HG02973 (cell line): ENCODE measurements around the gene CHD3.

Source experiments
- ATAC-seq: cut with Tn5 transposase; IDR thresholded peaks from one replicate; pipeline ENCODE4 v1.9.1; 2021; ENCODE audit warnings: moderate library complexity; ENCODE audit not compliant: unreplicated experiment

Gene CHD3

GRCh38 chr17:7888184-7888920 is at the start of gene CHD3:
CHD3 (plus strand) TSS chr17:7888789; CDS start chr17:7889001, 212 bp downstream.
- ATAC-seq, result no peak

DNA sequence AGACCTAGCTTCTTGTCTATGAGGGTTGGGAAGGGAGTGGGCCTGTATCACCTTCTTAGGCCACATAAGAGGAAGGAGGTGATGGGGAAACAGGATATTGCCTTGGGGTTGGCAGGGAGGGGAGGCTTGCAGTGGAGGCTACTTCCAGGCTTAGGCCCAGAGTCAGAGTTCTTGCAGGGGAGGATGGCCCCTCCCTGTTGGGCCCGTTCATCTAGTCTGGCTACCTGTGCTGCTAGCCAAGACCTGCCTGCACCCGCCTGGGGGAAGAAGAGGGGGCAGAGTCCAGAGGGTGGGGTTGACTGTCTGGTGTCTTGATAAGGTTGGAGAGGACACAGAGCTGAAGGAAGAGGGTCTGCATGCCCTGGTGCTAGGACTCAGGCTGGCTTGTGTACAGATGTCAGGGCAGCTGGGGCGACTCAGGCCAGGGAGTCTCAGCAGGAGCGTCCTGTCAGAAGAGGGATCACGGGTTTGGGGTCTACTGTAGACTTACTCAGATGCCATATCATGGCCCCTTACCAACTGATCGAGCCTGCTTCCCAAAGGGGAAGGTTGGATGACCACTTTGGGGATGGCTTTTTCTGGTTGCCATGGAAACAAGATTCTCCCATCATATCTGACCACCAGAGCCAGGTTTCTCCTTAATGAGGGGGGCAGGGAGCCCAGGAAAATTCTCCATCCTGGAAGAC is 49.3 kb upstream of the CHD3 start:
- ATAC-seq, result no peak

GRCh38 chr17:7839876-7840261 is 48.7 kb upstream of the CHD3 start:
- no peak for ATAC-seq

DNA sequence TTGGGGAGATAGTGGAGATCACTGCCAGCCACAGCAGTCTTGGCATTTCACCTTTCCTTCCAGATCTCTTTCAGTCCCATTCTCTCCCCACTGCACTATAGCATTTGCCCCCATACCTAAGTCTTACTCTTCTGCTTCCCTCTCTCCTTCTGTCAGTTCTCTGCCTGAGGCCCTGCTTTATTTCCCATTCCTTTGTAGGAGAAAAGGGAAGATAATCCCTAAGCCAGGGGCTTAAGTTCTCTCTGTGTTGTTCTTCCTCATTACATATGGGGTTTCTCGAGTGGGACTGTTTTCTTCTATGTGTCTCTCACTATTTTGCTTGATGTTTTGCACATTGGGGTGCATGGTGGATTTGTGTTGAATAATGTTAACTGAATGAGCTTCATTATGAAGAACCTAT is 48.1 kb upstream of the CHD3 start:
- ATAC-seq, result no peak

- ATAC-seq, result no peak
Observed at GRCh38 chr17:7840875-7841274, 47.7 kb upstream of the CHD3 start.

GRCh38 chr17:7841396-7841914 is 47.1 kb upstream of the CHD3 start:
- peak; percentile 7 for ATAC-seq

DNA sequence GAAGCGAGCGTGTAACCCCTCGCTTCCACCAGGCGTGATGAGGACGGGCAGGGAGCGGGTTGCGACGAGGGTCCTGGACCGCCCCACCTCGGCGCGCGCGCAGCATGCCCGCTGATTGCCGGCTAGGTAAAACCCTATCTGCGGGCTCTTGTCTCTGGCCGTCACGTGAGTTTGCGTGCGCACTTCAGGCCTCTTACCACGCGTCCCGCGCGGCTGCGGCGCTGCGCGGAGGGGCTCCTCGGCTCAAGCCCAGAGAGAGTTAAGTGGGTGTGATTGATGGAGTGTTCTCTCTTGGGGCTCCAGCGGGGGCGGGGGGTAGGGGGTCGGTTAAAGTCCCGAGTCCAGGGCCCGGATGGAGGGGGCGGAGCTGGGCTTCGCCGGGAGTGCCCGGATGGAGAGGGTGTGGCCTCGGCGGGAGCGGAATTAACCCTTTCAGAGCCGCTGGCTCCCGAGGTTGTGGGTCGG is 46.6 kb upstream of the CHD3 start:
- peak; percentile 13 for ATAC-seq

GRCh38 chr17:7842380-7843256 is 46.0 kb upstream of the CHD3 start:
- ATAC-seq, result peak; percentile 28

- no peak for ATAC-seq
Observed at GRCh38 chr17:7843257-7843535, 45.4 kb upstream of the CHD3 start.

GRCh38 chr17:7843536-7844291 is 44.9 kb upstream of the CHD3 start:
- ATAC-seq, result no peak

- peak; percentile 41 for ATAC-seq
Observed at GRCh38 chr17:7844292-7845154, 44.1 kb upstream of the CHD3 start.

GRCh38 chr17:7845359-7846062 is 43.1 kb upstream of the CHD3 start:
- ATAC-seq, result no peak

- ATAC-seq, result no peak
Observed at GRCh38 chr17:7846063-7846735, 42.4 kb upstream of the CHD3 start.

GRCh38 chr17:7846765-7847661 is 41.6 kb upstream of the CHD3 start:
- ATAC-seq, result no peak

DNA sequence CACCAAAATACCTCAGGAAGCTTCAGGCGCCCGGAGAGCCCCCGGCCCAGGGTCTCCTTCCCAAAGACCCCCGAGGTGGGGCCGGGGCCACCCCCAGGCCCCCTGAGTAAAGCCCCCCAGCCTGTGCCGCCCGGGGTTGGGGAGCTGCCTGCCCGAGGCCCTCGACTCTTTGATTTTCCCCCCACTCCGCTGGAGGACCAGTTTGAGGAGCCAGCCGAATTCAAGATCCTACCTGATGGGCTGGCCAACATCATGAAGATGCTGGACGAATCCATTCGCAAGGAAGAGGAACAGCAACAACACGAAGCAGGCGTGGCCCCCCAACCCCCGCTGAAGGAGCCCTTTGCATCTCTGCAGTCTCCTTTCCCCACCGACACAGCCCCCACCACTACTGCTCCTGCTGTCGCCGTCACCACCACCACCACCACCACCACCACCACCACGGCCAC is 40.4 kb upstream of the CHD3 start:
- no peak for ATAC-seq

DNA sequence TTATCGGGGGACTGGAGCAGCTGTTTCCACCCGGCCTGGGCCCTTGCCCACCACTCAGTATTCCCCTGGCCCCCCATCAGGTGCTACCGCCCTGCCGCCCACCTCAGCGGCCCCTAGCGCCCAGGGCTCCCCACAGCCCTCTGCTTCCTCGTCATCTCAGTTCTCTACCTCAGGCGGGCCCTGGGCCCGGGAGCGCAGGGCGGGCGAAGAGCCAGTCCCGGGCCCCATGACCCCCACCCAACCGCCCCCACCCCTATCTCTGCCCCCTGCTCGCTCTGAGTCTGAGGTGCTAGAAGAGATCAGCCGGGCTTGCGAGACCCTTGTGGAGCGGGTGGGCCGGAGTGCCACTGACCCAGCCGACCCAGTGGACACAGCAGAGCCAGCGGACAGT is 39.9 kb upstream of the CHD3 start:
- no peak for ATAC-seq

DNA sequence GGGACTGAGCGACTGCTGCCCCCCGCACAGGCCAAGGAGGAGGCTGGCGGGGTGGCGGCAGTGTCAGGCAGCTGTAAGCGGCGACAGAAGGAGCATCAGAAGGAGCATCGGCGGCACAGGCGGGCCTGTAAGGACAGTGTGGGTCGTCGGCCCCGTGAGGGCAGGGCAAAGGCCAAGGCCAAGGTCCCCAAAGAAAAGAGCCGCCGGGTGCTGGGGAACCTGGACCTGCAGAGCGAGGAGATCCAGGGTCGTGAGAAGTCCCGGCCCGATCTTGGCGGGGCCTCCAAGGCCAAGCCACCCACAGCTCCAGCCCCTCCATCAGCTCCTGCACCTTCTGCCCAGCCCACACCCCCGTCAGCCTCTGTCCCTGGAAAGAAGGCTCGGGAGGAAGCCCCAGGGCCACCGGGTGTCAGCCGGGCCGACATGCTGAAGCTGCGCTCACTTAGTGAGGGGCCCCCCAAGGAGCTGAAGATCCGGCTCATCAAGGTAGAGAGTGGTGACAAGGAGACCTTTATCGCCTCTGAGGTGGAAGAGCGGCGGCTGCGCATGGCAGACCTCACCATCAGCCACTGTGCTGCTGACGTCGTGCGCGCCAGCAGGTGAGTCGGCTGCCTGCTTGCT is 39.3 kb upstream of the CHD3 start:
- no peak for ATAC-seq
